ENCODE data around the gene COL15A1. TPM values are rescaled to one million over a fixed set of nuclear protein-coding genes. Genes with fewer than 3 reads are reported as not detected.
"Not testable (repeated sequence)": the region's sequence is repeated elsewhere in the genome, so short reads cannot be mapped to it uniquely, and the experiment has no call there.

COL15A1 gene
- total RNA-seq, 1 donor from 2014 or later: 47.2 TPM

DNA sequence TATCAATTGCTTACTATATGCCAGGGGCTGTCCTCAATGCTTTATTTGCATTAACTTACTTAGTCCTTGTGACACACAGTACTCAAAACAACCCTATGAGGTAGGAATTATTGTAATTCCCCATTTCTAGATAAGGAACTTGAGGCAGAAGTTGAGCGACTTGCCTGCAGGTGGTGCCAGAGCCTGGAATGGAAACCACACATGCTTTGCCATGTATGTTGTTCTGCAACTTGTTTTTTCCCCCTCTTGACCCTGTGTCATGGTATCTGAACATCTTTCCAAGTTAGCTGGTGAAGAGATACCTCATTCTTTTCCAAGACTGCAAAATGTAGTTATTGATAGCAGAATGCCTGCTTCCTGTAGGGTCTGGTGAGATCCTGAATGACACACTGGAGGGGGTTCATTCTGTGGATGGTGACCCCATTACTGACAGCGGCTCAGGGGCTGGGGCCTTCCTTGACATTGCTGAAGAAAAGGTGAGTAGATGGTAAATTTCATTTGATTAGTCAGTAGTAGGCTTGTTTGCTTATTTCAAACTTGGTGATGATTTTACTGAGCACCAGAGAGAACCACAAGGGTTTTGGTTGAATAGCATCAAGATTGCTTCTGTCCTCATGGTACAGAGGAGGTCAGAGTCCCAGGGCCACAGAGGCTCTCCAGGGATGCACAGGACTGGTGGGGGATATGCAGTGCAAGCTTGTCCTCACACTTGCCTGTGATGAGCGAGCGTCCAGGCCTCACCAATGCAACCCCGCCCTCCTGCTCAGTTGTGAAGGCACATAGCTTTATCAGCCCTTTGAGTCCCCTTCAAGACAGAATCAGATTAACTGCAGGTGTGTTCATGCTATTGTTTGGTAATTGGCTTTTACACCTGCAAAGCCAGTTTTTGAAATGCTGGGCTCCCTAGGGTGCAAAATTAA lies 57.0 kb downstream of the COL15A1 start:
- intact Hi-C loops (cut with micrococcal nuclease): no loop called here
- DNase-seq (peak; percentile 63), ATAC-seq (no peak)

DNA sequence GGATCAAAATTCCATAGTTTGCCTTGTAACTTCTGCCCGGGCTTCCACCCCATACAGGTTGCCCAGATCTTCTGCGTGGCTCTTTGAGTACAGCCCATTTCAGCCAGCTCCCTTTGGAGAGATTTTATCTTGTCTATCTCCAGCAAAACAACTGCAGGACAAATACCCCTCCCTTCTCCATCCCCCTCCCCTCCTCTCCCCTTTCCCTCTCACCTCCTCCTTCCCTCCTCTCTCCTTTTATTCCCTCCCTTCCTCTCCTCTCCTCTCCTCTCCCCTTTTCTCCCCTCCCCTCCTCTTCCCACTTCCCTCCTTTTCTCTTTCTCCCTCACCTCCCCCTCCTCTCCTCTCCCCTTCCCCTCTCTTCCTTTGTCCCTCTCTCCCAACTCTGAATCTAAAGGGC lies 58.2 kb downstream of the COL15A1 start:
- intact Hi-C loops (cut with micrococcal nuclease): no loop called here
- DNase-seq: no peak
- ATAC-seq: no peak

DNA sequence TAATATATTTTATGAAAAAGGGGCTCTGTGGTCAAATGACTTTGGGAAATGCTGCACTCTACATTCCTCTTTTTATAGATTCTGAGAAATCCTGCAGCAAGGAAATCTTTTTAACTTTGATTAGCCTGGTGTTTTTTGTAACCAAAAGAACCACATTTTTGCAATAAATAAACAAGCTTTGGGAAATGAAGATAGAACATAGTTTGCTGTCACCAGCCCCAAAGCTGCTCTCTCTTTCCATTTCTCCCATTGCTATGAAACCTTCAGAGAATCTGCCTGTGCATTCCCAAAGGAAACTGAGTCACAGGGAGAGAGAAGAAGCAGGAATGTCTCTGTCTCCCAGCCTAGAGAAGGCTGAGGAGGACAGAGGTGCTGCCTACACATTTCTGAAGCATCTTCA lies 59.0 kb downstream of the COL15A1 start:
- ATAC-seq (no peak), DNase-seq (no peak)
- intact Hi-C loops (cut with micrococcal nuclease): no loop called here

DNA sequence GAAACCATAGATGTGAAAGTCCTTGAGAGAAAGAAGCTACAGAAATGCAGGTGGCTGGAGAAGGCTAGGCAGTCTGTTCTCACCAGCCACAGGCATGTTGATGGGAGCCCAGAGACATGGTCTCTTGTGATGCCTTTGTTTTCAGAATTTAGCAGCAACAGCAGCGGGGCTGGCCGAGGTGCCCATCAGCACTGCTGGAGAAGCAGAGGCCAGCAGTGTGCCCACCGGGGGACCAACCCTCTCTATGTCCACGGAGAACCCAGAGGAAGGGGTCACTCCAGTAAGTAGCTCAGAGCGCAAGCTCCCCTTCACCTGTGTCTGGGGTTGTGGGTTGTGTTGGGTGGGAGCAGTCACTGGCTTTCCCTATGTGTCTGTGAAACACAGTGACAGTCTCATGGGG lies 59.6 kb downstream of the COL15A1 start:
- ATAC-seq: no peak
- intact Hi-C loops (cut with micrococcal nuclease): no loop called here

DNA sequence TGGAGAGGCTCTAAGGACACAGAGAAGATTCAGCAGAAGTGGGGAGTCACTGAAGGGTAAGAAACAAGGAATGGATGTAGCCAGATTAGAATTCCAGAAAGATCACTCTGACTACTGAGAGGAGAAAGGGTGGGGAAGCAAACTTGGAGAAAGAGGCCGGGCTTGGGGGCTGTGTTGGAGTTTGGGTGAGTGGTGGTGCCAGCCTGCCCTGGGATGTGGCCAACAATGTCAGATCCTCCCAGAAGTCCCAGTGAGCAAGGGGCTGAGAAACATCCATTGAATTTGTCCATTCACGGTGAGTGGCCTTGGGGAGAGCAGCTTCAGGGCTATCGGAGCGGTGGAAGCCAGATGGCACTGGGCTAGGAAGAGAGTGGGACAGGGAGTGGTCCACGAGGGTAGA lies 60.4 kb downstream of the COL15A1 start:
- no peak for ATAC-seq
- intact Hi-C loops (cut with micrococcal nuclease): no loop called here
- no peak for DNase-seq

More for the DNA sequence above, 59.6 kb downstream of the COL15A1 start:
- DNase-seq: peak; percentile 19

DNA sequence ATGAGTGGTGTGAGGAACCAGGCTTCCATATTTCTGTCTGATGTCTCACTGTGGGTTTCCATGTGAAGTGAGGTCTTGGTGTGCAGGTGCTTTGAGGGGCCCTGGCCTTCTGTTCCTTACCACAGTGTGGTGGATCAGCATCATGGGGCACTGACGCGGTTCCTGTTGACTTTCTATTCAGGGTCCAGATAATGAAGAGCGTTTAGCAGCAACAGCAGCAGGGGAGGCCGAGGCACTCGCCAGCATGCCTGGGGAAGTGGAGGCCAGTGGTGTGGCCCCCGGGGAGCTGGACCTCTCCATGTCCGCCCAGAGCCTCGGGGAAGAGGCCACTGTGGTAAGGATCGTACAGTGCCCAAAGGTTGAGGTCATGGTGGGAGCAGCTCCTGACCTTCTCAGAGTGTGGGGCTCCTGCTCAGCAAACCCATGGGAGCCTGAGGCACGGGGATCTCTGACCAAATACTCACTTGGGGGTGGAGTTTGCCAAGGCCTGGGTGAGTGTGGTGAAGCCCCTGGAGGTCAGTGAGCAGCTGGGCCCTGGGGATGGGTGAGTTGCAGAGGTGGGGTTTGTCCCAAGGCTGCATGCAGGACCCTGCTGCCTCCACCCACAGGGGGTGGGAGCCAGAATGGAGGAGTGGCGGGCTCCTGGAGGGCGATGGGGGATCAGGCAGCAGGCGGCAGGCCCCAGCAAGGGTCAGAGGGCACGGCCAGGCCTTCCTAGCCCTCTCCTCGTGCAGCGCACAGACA lies 61.2 kb downstream of the COL15A1 start:
- DNase-seq (peak; percentile 9), ATAC-seq (no peak)
- intact Hi-C loops (cut with micrococcal nuclease): no loop called here

DNA sequence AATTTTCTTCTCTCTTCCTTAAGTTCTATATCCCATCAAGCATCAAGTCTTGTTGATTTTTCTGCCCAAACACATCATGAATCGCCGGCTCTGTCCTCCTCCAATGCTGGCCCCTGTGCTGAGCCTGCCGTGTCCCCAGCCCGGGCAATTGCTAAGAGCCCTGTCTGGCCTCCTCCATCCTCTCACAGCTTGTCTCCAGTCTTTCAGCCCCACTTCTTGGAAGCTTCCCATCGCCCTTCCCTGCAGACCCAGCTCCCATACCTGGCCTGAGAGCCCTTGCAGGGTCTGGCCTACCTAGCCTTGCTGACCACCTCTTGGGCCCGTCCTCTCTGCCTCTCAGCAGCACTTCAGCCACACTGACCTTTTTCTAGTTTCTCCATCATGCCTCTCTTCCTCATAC lies 61.9 kb downstream of the COL15A1 start:
- DNase-seq (peak; percentile 12), ATAC-seq (no peak)
- intact Hi-C loops (cut with micrococcal nuclease): no loop called here

DNA sequence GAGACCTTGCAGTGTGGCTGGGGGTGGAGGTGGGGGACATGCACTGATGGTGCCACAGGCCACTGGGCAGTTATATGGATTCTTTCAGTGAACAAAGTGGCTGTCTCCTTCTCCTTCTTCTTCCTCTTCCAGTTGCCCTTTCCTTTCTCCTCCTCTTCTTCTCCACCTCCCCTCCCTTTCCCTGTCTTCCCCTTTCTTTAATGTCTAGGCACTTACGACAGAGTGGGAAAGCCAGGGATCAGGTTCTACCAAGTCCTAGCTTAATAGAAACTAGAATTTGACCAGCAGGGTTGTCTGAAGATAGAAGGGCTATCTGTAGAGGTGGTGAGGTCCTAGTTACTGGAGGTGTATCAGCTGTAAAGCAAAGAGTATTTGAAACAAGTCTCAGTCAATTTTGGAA lies 62.8 kb downstream of the COL15A1 start:
- DNase-seq (no peak), ATAC-seq (no peak)
- intact Hi-C loops (cut with micrococcal nuclease): no loop called here

DNA sequence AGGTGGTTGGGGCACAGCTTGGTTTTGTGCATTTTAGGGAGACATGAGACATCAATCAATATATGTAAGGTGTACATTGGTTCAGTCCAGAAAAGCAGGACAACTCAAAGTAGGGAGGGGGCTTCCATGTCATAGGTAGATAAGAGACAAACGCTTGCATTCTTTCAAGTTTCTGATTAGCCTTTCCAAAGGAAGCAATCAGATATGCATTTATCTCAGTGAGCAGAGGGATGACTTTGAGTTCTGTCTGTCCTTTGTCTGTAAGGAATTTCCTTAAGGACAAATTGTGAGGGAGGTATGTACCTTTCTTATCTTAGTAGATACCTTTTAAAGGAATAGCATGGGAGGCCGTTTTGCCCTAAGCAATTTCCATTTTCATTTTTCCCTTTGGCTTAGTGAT lies 63.3 kb downstream of the COL15A1 start:
- DNase-seq (no peak), ATAC-seq (no peak)
- intact Hi-C loops (cut with micrococcal nuclease): no loop called here

DNA sequence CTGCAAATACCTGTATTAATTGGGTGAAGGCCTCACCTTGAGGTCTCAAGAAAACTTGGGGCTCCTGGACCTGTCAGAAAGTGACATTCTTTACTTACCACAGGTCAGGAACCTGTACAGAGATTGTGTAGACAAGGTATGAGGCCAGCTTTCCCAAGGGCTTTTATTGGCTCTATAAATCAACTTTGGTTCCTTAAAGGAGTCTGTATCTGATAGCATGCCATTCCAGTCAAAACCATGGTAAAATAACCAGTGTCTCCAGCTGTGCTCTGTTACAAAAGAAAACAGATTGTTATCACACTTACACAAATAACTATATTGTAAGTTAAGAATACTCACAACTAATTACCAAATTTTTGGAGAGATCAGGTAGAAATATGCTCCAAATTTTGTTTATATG lies 64.5 kb downstream of the COL15A1 start:
- no peak for ATAC-seq
- intact Hi-C loops (cut with micrococcal nuclease): no loop called here

DNA sequence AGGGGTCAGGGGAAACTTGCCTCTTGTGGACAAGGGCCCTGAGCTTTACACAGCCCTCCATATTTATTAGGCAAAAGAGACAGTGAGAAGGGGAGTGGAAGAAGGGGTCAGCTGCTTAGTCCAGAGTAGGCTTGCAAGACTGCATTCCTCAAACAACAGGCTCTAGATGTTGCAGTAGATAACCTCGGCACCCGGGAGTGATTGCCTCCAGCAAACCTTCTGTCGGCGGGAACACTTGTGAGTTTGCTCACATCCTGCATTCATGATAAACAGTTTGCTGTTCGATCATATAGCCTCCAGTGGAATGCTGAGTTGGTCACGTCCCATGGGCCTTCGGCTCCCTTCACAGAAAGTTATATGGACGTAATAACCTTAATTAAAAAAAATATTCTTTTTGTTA lies 66.7 kb downstream of the COL15A1 start:
- DNase-seq, ATAC-seq: not testable (repeated sequence)
- intact Hi-C loops (cut with micrococcal nuclease): loop anchor here (5.0 to 10.0 kb wide), 2 partner anchors 124 to 148 kb away; no protein-coding TSS in a partner anchor

More for the DNA sequence above, 64.5 kb downstream of the COL15A1 start:
- no peak for DNase-seq

DNA sequence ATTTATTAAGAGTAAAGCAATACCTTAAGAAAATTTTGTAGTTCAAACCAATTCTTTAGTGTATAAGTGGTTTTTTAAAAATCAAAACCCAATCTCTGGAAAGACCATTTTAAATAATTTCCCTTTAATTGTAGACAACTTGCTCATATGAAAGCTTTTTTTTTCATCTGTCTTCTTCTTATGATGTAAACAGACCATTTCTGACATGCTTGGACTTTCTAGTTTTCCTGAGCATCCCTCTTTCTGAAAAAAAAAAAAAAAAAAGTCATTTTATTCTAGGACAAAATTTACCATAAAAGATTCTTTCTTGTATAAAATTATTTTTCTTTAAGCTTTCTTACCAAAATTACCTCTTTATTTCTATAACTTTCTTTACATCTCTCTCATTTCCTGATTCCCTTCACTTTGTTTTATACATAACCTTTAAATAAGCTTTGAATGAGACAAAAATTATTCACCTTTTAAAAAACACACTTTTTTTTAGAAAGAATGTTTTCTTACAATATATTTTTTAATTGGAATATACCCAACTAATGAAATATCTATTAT lies 67.5 kb downstream of the COL15A1 start:
- DNase-seq (no peak), ATAC-seq (no peak)
- intact Hi-C loops (cut with micrococcal nuclease): loop anchor here (5.0 to 10.0 kb wide), 2 partner anchors 124 to 149 kb away; no protein-coding TSS in a partner anchor

DNA sequence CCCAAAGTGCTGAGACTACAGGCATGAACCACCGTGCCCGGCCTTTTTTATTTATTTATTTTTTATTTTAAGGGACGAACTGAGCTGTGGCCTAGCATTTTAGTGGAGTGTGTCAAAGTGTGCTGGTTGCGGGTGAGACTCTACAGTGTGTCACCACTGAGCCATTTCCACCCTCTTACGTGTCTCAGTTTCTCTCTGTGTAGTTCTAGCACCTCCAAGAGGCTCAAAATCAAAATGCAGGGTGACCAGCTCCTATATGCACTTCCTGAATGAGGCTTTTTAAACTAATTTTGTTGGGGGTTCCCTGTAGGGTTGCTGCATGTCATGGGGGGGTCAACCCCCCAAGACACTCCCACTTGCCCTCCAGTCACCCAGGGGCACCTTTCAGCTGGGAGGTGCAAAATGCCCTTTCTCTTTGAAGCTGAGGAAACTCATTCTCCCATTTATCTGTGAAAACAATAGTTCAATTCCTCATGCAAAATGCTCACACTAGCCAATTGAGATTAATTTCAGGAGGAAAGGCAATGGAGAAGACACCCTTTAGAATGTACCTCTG lies 69.3 kb downstream of the COL15A1 start:
- intact Hi-C loops (cut with micrococcal nuclease): loop anchor here (5.0 to 10.0 kb wide), 2 partner anchors 122 to 151 kb away; no protein-coding TSS in a partner anchor
- ATAC-seq: peak; percentile 88

DNA sequence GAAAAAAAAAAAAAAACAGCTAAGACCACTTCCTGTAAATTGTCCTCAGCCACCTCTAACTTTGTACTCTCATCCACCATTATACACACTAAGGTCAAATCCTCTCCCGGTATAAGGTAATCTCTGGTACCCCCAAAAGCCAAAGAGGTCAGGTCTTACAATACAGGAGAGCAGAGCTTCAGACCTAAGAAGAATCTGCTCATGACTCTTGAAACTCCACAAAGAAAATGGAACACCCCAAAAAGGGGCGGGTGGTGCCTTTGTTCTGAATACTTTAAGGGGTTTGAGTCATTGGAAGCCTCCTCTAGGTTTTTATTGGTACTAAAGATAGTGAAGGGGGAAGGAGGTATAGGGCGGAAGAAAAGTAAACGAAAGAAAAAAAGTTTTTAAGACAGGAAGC lies 69.8 kb downstream of the COL15A1 start:
- no peak for DNase-seq
- no peak for ATAC-seq
- intact Hi-C loops (cut with micrococcal nuclease): loop anchor here (5.0 to 10.0 kb wide), 2 partner anchors 121 to 151 kb away; no protein-coding TSS in a partner anchor

More for the DNA sequence above, 69.3 kb downstream of the COL15A1 start:
- no peak for DNase-seq

DNA sequence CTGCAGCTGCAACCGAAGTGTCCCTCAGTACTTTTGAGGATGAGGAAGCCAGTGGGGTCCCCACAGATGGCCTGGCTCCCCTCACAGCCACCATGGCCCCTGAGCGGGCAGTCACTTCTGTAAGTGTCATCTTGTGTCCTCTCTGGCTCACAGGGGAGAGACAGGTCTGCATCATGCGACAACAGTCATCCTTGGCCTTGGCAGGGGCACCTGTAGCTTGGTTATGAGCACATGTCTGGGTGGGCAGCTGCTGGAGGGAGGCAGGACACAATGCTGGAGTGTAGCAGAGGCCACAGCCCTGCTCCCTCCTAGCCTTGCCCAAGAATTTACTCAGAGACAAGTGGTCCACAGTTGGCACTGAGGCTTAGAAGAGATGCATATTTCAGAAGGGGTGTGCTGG lies 71.7 kb downstream of the COL15A1 start:
- DNase-seq (no peak), ATAC-seq (no peak)
- intact Hi-C loops (cut with micrococcal nuclease): loop anchor here (10.0 kb wide), 1 partner anchor 119 kb away; no protein-coding TSS in a partner anchor

DNA sequence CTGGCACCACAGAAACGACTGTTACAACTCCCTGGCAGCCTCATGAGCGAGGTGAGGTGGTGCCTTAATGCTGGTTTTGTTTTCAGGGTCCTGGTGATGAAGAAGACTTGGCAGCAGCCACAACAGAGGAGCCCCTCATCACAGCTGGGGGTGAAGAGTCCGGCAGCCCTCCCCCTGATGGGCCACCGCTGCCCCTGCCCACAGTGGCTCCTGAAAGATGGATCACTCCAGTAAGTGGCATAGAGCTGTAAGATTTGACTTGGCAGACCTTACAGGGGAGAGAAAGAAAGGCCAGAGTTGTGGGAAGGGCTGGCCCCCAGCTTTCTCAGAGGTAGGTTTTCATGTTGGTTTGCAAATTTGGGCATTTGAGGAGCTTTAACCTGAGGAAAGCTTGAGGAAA lies 72.2 kb downstream of the COL15A1 start:
- no peak for DNase-seq
- intact Hi-C loops (cut with micrococcal nuclease): loop anchor here (10.0 kb wide), 1 partner anchor 119 kb away; no protein-coding TSS in a partner anchor

DNA sequence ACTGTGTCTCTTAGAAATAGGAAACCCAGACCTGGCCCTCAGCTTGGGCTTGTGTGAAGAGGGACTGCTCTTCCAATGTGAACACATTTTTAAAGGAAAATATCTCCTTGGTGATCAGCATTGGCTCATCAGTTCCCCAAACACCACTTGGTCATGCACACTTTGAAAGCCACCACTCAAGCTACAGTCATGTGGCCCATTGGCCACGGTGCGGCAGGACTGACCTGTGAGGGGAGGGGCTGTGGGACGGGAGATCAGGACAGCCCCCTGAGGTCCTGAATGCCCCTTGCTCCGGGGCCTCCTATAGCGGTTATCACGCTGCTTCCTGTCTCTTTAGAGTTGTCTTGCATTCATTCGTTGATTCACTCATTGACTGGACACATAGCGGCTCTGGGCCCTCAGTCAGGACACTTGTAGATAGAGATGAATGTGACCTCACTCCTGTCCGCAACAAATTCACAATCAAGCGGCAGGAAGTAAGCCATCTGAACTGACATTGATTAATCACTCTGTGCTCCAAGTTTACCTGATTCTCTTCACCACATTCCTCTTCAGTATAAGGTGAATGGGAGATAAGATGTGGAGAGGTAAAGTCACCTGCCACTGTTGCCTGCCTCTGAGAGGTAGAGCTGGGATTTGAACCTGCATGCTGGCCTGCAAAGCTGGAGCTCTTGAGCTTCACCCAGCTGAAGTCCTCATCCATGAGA lies 73.1 kb downstream of the COL15A1 start:
- no peak for ATAC-seq
- no peak for DNase-seq
- intact Hi-C loops (cut with micrococcal nuclease): loop anchor here (10.0 kb wide), 1 partner anchor 118 kb away; no protein-coding TSS in a partner anchor

More for the DNA sequence above, 72.2 kb downstream of the COL15A1 start:
- no peak for ATAC-seq

DNA sequence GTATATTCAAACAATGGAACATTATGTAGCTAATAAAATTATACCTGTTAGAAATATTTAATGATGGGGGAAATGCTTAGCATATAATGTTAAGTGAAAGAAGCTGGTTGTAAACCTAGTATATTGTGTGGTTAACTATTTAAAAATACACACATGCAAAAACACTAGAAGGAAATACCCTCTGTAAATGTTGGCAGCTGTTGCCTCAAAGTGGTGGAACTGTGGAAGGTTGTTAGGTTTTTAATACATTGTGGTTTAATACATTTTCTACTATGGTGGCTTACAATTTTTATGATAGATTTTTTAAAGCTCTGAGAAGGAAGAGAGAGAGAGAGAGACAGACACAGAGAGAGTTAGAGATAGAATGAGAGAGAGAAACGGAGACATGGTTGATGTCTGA lies 74.9 kb downstream of the COL15A1 start:
- no peak for ATAC-seq
- intact Hi-C loops (cut with micrococcal nuclease): loop anchor here (10.0 kb wide), 1 partner anchor 116 kb away; no protein-coding TSS in a partner anchor

More for the DNA sequence above, 74.9 kb downstream of the COL15A1 start:
- no peak for DNase-seq

Measured in left ventricle myocardium superior (tissue), 1 donor.